Measurements from ENCODE around the gene ARF5. TPM values are rescaled to one million over a fixed set of nuclear protein-coding genes. Genes with fewer than 3 reads are reported as not detected.

Gene ARF5
- total and polyA plus RNA-seq, 4 experiments from 2014 or later, result 93.2 to 228 (median 131) TPM

DNA sequence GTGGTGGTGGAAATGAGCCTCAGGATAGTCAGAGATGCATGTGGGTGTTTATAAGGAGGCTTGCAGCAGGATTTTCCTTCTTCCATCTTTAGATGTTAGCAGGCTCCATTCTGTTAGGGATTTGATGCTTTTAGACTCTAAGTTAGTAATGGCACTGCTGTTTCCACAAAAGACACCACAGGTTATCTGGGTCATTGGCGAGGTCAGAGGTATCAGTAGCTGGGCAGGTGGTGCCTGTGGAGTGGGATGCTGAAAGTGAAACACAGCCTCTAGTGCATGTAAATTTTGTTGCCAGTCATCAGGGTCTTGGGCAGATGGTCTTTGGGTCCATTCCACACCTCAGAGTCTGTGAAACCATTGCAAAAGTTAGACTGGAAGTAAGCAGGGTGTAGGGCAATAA lies 30.6 kb downstream of the ARF5 start:
- POLR2A ChIA-PET (ENCODE audit: partially characterized antibody), result no interaction called here
- H3K9me3 ChIP-seq (ENCODE audit: control insufficient read depth in 1 of 2, low read length in 2 of 2), result no peaks in the 10 kb centered on the region
- no peak for DNase-seq
- Mint-ChIP-seq H3K4me3 (no peak overlapping the region), H3K9me3 (no peaks in the 10 kb centered on the region), H3K36me3 (no peaks in the 10 kb centered on the region), H3K27me3 (peaks cover 43 to 51% of the 10 kb centered on the region in 2 donors), H3K27ac (no peak overlapping the region), H3K4me1 (peaks cover 0 to 7% (median 2%) of the 10 kb centered on the region in 4 donors)
- H3K4me1 ChIP-seq (ENCODE audit: insufficient read depth, low read length), result no peaks in the 10 kb centered on the region
- peaks cover 11% of the 10 kb centered on the region for H3K27me3 ChIP-seq (ENCODE audit: insufficient read depth, low read length)
- no peak overlapping the region for H3K27ac ChIP-seq (ENCODE audit: low read depth, low read length)
- CTCF ChIA-PET (ENCODE audit: partially characterized antibody), result no interaction called here
- no peak overlapping the region for H3K4me3 ChIP-seq (ENCODE audit: low read length in 2 of 2)
- no peaks in the 10 kb centered on the region for H3K36me3 ChIP-seq (ENCODE audit: insufficient read depth, low read length)
- intact Hi-C loops (cut with micrococcal nuclease), result no loop called here

DNA sequence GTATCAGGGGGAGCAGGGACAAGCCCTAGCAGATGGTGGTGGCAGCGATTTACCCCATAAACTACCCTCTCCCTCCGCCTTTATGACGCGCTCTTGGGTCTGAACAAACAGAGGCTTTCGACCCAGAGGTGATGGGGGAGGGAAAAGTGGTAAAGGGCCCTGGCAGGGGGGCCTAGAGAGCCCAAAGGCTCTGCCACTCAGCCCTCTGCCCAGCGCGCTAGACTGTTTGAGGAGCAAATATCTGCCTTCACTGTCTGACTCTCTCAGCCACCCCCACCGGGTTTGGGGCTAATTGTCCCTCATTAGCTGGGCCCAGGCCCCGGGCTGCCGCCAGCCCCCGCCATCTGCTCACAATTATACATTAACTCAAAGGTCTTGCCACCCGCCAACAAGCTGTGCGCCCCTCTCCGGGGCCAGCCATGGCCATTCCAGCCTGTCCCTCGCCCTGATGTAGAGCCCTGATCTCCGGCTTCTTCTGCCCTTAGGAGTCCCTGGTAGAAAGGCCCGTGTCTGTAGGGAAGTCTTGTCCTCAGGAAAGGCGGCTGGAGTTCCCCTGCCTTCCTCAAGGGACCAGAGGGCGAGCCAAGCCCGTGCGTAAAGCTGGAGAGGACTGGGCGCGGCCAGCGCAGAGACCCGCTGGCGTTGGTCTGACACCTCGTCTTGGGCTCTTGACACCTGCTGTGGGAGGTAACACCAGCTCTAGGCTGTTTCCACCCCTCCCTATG lies 31.6 kb downstream of the ARF5 start:
- H3K4me3 Mint-ChIP-seq, result no peak overlapping the region
- no peak overlapping the region for H3K27ac ChIP-seq (ENCODE audit: low read depth, low read length)
- peaks cover 0 to 7% (median 2%) of the 10 kb centered on the region in 4 donors for H3K4me1 Mint-ChIP-seq
- H3K36me3 ChIP-seq (ENCODE audit: insufficient read depth, low read length), result no peaks in the 10 kb centered on the region
- ChIA-PET POLR2A (ENCODE audit: partially characterized antibody) (no interaction called here), CTCF (ENCODE audit: partially characterized antibody) (no interaction called here)
- H3K4me1 ChIP-seq (ENCODE audit: insufficient read depth, low read length), result no peaks in the 10 kb centered on the region
- H3K9me3 ChIP-seq (ENCODE audit: control insufficient read depth in 1 of 2, low read length in 2 of 2), result no peaks in the 10 kb centered on the region
- no peaks in the 10 kb centered on the region for H3K36me3 Mint-ChIP-seq
- H3K4me3 ChIP-seq (ENCODE audit: low read length in 2 of 2), result no peak overlapping the region
- H3K27me3 Mint-ChIP-seq, result peaks cover 42 to 54% of the 10 kb centered on the region in 2 donors
- intact Hi-C loops (cut with micrococcal nuclease), result no loop called here
- peak in 1 of 5 donors; percentile 2 for DNase-seq
- H3K9me3 Mint-ChIP-seq, result no peaks in the 10 kb centered on the region
- no peak overlapping the region for H3K27ac Mint-ChIP-seq
- H3K27me3 ChIP-seq (ENCODE audit: insufficient read depth, low read length), result peaks cover 11% of the 10 kb centered on the region

DNA sequence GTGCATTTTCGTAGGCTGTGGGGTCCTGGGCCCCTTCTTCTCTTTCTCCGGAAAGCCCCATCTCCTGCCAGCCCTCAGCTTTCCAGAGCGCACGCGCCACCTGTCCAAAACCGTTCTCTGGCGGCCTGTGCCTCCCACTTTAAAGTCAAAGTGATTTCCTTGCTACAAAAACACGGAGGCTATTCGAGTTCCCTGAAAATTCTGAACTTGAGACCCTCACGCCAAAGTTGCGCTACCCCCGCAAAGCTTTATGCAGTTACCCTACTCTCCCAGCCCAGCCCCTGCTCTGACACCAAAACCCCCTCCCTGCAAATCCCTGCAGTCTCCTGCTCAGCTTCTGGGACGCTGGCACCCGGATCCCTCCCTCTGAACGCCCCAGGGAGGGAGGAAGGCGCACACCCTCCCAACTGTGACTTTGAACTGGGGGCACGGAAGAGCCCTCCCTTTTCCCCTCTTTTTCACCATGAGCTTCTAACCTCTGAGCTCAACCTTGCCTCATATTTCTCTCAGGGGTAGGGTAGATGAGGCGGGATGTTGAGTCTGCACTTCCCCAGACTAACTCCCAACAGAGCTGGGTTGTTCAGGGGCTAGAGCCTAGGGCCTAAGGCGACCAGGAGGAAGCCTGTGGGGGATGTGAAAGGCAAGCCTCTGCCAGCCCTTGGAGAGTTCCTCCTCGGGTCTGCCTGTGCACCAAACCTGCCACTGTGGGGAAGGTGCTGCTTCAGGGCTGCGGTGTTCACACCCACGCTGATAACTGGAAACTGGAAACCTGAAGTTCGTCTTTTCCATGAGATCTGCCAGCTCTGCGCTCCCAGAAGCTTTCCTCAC lies 32.4 kb downstream of the ARF5 start:
- no peaks in the 10 kb centered on the region for H3K9me3 ChIP-seq (ENCODE audit: control insufficient read depth in 1 of 2, low read length in 2 of 2)
- ChIA-PET POLR2A (ENCODE audit: partially characterized antibody) (no interaction called here), CTCF (ENCODE audit: partially characterized antibody) (no interaction called here)
- H3K9me3 Mint-ChIP-seq, result no peaks in the 10 kb centered on the region
- peak overlapping the region in 2 of 8 donors; percentile 5 to 14 for H3K4me3 Mint-ChIP-seq
- DNase-seq, result no peak
- H3K27ac ChIP-seq (ENCODE audit: low read depth, low read length), result no peak overlapping the region
- no peak overlapping the region for H3K4me3 ChIP-seq (ENCODE audit: low read length in 2 of 2)
- peaks cover 0 to 7% (median 2%) of the 10 kb centered on the region in 4 donors for H3K4me1 Mint-ChIP-seq
- H3K27me3 ChIP-seq (ENCODE audit: insufficient read depth, low read length), result peaks cover 11% of the 10 kb centered on the region
- H3K27ac Mint-ChIP-seq, result peak overlapping the region in 1 of 7 donors; percentile 33
- intact Hi-C loops (cut with micrococcal nuclease), result no loop called here
- no peaks in the 10 kb centered on the region for H3K36me3 Mint-ChIP-seq
- no peaks in the 10 kb centered on the region for H3K4me1 ChIP-seq (ENCODE audit: insufficient read depth, low read length)
- H3K36me3 ChIP-seq (ENCODE audit: insufficient read depth, low read length), result no peaks in the 10 kb centered on the region
- H3K27me3 Mint-ChIP-seq, result peaks cover 42 to 55% of the 10 kb centered on the region in 2 donors

DNA sequence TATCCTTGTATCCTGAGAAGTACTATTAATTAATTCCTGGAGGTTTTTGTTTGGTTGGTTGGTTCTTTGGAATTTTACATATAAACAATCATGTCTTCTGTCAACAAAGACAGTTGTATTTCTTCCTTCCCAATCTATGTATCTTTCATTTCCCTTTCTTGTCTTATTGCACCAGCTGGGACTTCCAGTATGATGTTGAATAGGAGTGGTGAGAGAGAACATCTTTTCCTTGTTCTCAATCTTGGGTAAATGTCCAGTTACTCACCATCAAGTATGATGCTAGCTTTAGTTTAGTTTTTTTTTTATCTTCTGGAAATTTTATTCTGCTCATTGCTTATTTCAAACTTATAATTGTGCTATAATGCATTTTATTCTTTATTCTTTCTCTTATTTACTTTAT lies 37.1 kb downstream of the ARF5 start:
- POLR2A ChIA-PET (ENCODE audit: partially characterized antibody), result no interaction called here
- intact Hi-C loops (cut with micrococcal nuclease), result no loop called here

DNA sequence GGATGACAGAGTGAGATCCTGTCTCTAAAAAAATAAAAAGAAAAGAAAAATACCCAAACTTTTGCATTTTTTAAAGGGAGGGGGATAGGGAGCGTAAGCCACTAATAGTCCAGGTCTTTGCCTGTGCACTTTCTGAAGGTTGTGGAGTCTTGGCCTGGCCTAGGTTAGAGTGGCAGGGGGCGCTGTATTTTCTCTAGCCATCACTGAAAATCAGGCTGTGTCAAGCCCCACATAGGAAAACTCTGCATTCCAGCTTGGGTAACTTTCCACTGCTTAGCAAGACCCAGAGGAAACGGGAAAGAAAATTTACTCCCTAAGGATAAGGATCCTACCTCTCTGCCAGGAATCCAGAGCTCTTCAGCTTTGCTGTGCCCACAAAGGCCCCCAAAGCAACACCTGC lies 40.2 kb downstream of the ARF5 start:
- Histone ChIP-seq H3K4me3 (ENCODE audit: low read length in 2 of 2) (no peak overlapping the region), H3K27ac (ENCODE audit: low read depth, low read length) (no peak overlapping the region), H3K9me3 (ENCODE audit: control insufficient read depth in 1 of 2, low read length in 2 of 2) (no peaks in the 10 kb centered on the region), H3K36me3 (ENCODE audit: insufficient read depth, low read length) (no peaks in the 10 kb centered on the region), H3K27me3 (ENCODE audit: insufficient read depth, low read length) (no peaks in the 10 kb centered on the region), H3K4me1 (ENCODE audit: insufficient read depth, low read length) (no peaks in the 10 kb centered on the region)
- Mint-ChIP-seq H3K9me3 (no peaks in the 10 kb centered on the region), H3K27ac (no peak overlapping the region), H3K36me3 (no peaks in the 10 kb centered on the region), H3K27me3 (peaks cover 14 to 22% of the 10 kb centered on the region in 2 donors), H3K4me1 (peaks cover 0 to 1% (median 0%) of the 10 kb centered on the region in 4 donors), H3K4me3 (no peak overlapping the region)
- intact Hi-C loops (cut with micrococcal nuclease), result no loop called here
- DNase-seq, result no peak
- ChIA-PET POLR2A (ENCODE audit: partially characterized antibody) (no interaction called here), CTCF (ENCODE audit: partially characterized antibody) (interaction anchor here (0.6 to 0.8 kb wide), 2 partner anchors 279 to 580 kb away, joined by 3 read pairs; no protein-coding TSS in a partner anchor)

More for the DNA sequence above, 37.1 kb downstream of the ARF5 start:
- peaks cover 17 to 34% of the 10 kb centered on the region in 2 donors for H3K27me3 Mint-ChIP-seq
- H3K4me1 Mint-ChIP-seq, result peaks cover 0 to 6% (median 2%) of the 10 kb centered on the region in 4 donors
- no peak for DNase-seq
- H3K4me3 Mint-ChIP-seq, result no peak overlapping the region
- Histone ChIP-seq H3K27ac (ENCODE audit: low read depth, low read length) (no peak overlapping the region), H3K4me1 (ENCODE audit: insufficient read depth, low read length) (no peaks in the 10 kb centered on the region), H3K36me3 (ENCODE audit: insufficient read depth, low read length) (no peaks in the 10 kb centered on the region), H3K4me3 (ENCODE audit: low read length in 2 of 2) (no peak overlapping the region), H3K9me3 (ENCODE audit: control insufficient read depth in 1 of 2, low read length in 2 of 2) (no peaks in the 10 kb centered on the region), H3K27me3 (ENCODE audit: insufficient read depth, low read length) (no peaks in the 10 kb centered on the region)
- no peaks in the 10 kb centered on the region for H3K36me3 Mint-ChIP-seq
- H3K27ac Mint-ChIP-seq, result no peak overlapping the region
- CTCF ChIA-PET (ENCODE audit: partially characterized antibody), result no interaction called here
- H3K9me3 Mint-ChIP-seq, result no peaks in the 10 kb centered on the region

DNA sequence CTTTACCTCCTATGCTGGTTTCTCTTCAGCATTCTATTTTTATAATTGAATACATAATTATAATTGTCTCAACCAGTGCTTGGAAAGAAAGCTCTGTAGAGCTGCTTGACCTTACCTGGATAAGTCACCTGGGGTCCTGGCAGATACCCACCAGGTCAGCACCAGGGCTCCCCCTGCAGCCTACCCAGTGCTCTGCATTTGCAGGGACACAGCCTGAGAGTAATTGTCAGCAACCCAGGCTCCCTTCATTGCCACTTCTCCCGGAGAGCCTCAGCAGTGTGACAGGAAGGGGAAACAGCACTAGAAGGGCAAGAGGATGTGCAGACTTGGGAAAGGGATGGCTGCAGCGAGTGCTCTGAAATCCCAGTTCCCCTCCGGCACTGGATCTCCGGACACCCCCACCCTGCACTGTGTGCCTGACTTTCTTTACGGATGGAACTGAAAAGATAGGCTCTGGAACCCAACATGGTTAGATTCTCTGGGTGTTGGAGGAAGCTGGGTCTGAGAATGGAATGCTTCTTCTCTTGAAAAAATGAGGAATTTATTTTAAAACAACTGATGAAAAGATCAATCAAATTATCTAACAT lies 41.1 kb downstream of the ARF5 start:
- Mint-ChIP-seq H3K4me3 (no peak overlapping the region), H3K36me3 (no peaks in the 10 kb centered on the region), H3K9me3 (no peaks in the 10 kb centered on the region), H3K4me1 (peaks cover 0 to 1% (median 0%) of the 10 kb centered on the region in 4 donors), H3K27ac (peak overlapping the region in 1 of 7 donors; percentile 20), H3K27me3 (peaks cover 17 to 26% of the 10 kb centered on the region in 2 donors)
- Histone ChIP-seq H3K4me3 (ENCODE audit: low read length in 2 of 2) (no peak overlapping the region), H3K36me3 (ENCODE audit: insufficient read depth, low read length) (no peaks in the 10 kb centered on the region), H3K27ac (ENCODE audit: low read depth, low read length) (no peak overlapping the region), H3K27me3 (ENCODE audit: insufficient read depth, low read length) (no peaks in the 10 kb centered on the region), H3K4me1 (ENCODE audit: insufficient read depth, low read length) (no peaks in the 10 kb centered on the region), H3K9me3 (ENCODE audit: control insufficient read depth in 1 of 2, low read length in 2 of 2) (no peaks in the 10 kb centered on the region)
- ChIA-PET CTCF (ENCODE audit: partially characterized antibody) (interaction anchor here (0.6 to 0.8 kb wide), 2 partner anchors 280 to 579 kb away, joined by 3 read pairs; no protein-coding TSS in a partner anchor), POLR2A (ENCODE audit: partially characterized antibody) (no interaction called here)
- peak in 2 of 5 donors; percentile 6 for DNase-seq
- intact Hi-C loops (cut with micrococcal nuclease), result no loop called here

DNA sequence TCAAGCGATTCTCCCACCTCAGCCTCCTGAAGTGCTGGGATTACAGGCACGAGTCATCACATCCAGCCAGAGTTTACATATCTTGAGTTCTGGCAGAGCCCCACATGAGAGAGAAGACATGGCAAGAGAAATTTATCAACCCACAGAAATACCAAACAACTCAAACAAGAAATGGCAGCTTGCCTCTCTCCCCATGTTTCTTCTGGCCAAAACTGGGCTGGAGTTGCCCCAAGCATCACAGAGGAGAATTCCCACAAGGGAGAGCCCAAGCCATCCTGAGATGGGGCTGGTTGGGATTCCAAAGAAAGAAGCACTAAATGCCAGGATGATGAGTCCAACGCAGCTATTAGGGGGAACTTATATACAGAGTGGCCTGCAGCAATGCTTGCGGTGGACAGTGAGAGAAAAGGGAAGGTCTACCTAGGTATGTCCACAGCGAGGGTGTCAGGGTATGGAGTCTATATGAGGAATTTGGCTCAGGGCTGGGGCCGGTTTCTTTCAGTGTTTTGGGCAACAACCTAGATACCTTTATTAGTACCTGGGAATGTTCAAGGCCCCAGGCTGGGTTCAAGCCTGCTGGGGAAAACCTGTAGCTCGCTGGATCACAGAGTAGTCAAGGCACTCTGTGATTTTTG lies 44.2 kb downstream of the ARF5 start:
- no peaks in the 10 kb centered on the region for H3K4me1 ChIP-seq (ENCODE audit: insufficient read depth, low read length)
- Mint-ChIP-seq H3K4me3 (no peak overlapping the region), H3K36me3 (no peaks in the 10 kb centered on the region), H3K4me1 (peaks cover 0 to 1% (median 0%) of the 10 kb centered on the region in 4 donors), H3K27me3 (peaks cover 22 to 26% of the 10 kb centered on the region in 2 donors), H3K27ac (no peak overlapping the region), H3K9me3 (no peaks in the 10 kb centered on the region)
- no peak for DNase-seq
- no peak overlapping the region for H3K4me3 ChIP-seq (ENCODE audit: low read length in 2 of 2)
- intact Hi-C loops (cut with micrococcal nuclease), result no loop called here
- CTCF ChIA-PET (ENCODE audit: partially characterized antibody), result no interaction called here
- H3K27ac ChIP-seq (ENCODE audit: low read depth, low read length), result no peak overlapping the region
- no peaks in the 10 kb centered on the region for H3K27me3 ChIP-seq (ENCODE audit: insufficient read depth, low read length)
- POLR2A ChIA-PET (ENCODE audit: partially characterized antibody), result no interaction called here
- H3K36me3 ChIP-seq (ENCODE audit: insufficient read depth, low read length), result no peaks in the 10 kb centered on the region
- H3K9me3 ChIP-seq (ENCODE audit: control insufficient read depth in 1 of 2, low read length in 2 of 2), result no peaks in the 10 kb centered on the region
